NCI-H2196 (cell line): ENCODE data around the gene SNRPB2.

Source experiments
- DNase-seq: peaks from one replicate; lab custom pipeline; 2025; ENCODE audit not compliant: unreplicated experiment; lab: John Stamatoyannopoulos, UW

Gene SNRPB2

DNA sequence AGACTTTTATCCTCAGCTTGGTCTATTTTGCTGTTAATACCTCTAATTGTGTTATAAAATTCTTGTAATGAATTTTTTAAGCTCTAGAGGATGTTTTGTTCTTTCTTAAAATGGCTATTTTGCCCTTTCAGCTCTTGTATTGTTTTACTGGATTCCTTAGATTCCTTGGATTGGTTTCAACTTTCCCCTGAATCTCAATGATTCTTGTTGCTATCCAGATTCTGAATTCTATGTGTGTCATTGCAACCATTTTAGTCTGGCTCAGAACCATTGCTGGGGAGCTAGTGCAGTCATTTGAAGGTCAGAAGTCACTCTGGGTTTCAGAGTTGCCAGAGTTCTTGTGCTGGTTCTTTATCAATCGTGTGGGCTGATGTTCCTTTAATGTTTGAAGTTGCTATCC lies 55.4 kb downstream of the SNRPB2 start:
- no peak for DNase-seq
